ENCODE results near the gene KCNMB4. TPM values are rescaled to one million over a fixed set of nuclear protein-coding genes. Genes with fewer than 3 reads are reported as not detected.
A peak's percentile ranks its signal among the peaks of the same experiment; 100 is the strongest.

KCNMB4 gene, protein sequence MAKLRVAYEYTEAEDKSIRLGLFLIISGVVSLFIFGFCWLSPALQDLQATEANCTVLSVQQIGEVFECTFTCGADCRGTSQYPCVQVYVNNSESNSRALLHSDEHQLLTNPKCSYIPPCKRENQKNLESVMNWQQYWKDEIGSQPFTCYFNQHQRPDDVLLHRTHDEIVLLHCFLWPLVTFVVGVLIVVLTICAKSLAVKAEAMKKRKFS
- total RNA-seq = 1 to 10 TPM in 1 of 2 experiments, under 1 TPM in 1; 0.94 to 2.1 TPM

DNA sequence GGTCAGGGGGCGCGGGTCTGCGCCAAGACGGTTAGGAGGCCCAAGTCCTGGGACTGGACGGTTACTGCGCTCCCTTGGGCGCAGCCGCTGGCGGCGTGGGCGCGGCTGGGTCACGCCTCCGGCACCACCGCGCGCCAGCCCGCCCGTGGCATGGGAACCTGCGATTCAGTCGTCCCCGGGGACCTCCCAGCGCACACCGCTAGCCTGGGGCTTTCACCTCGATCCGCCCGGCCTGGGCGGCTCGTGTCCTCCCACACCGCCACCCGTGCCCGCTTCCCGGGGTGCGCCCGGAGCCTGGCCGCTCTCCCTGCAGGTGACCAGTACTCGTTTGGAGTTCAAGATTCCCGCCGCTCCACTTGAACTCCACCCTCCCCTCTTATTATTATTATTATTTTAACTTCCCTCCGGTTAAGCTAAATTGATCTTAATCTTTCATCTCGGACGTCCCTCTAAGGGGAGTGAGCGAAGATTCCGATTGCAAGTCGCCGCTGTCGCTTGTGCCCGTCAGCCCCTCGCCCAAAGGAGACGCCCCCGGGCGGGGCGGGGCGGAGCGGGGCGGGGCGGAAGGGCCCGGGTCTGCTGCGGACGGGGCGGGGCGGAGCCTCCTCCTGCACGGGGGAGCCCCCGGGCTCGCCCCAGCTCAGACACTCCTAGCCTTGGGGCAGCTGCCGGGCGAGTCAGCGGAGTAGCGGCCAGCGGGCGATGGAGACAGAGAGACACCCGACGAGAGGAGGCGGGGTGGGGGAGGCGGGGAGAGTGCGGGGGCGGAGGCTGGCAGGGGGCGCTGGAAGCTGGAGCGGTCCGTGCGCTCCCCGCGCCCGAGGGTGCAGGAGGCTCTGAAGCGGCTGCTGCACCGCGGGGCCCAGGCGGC, at the start of gene KCNMB4:
Gene KCNMB4, plus strand, starts transcription at position 643 of the 871 bp plus-strand sequence. CDS start 445 bp downstream, outside the sequence.
- ATAC-seq (peak; percentile 91), DNase-seq (peak; percentile 88)
- ChIA-PET CTCF (interaction anchor here (0.5 to 1.7 kb wide), 3 partner anchors 122 to 355 kb away, joined by 3 read pairs; no protein-coding TSS in a partner anchor), POLR2A (no interaction called here)
- intact Hi-C loops (cut with DNase I, micrococcal nuclease) = loop anchor here (1.0 to 5.0 kb wide), 6 partner anchors 123 to 1321 kb away; partner anchors contain the start of genes CNOT2 (in 2 of the 2), CCT2 (in 1 of the 2), CPSF6 (in 1 of the 2) and RAB3IP (in 1 of the 2)
- peak within 1 kb of the TSS; percentile 86 for H3K4me3 Mint-ChIP-seq
- H3K36me3 Mint-ChIP-seq (ENCODE audit: low read depth) = no peaks in the 10 kb centered on the region
- peak within 1 kb of the TSS; percentile 34 for H3K27ac Mint-ChIP-seq
- no peaks in the 10 kb centered on the region for H3K9me3 Mint-ChIP-seq (ENCODE audit: low read depth)
- H3K27me3 Mint-ChIP-seq = peaks cover 6% of the 10 kb centered on the region
- peaks cover 17% of the 10 kb centered on the region for H3K4me1 Mint-ChIP-seq

DNA sequence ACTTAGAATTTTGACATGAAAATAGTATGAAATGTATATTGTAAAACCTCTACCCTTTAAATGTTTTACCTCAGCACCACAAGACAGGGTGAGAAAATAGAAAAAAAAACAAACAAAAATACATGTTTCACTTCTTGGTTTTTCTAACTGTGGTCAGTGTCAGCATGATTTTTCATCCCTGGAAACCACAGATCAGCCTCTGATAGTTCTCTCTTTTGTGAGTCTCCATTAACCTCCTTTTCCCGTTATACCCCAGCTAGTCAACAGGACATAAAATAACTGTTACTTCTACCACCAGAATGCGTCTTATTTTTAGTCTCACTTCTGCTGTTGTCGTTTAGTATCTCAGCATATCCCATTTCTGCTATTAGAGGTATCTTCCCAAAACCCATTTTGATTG, 48.3 kb upstream of the KCNMB4 start:
- CTCF ChIA-PET = interaction anchor here (0.8 kb wide), 1 partner anchor 9 kb away, joined by 3 read pairs; no protein-coding TSS in a partner anchor
- DNase-seq (no peak), ATAC-seq (no peak)
- intact Hi-C loops (cut with DNase I, micrococcal nuclease) = no loop called here
- H3K27me3 Mint-ChIP-seq = no peaks in the 10 kb centered on the region
- H3K36me3 Mint-ChIP-seq (ENCODE audit: low read depth) = peaks cover 28% of the 10 kb centered on the region
- peaks cover 39% of the 10 kb centered on the region for H3K4me1 Mint-ChIP-seq
- H3K27ac Mint-ChIP-seq = no peak overlapping the region
- POLR2A ChIA-PET = no interaction called here
- H3K4me3 Mint-ChIP-seq = no peak overlapping the region
- no peaks in the 10 kb centered on the region for H3K9me3 Mint-ChIP-seq (ENCODE audit: low read depth)

DNA sequence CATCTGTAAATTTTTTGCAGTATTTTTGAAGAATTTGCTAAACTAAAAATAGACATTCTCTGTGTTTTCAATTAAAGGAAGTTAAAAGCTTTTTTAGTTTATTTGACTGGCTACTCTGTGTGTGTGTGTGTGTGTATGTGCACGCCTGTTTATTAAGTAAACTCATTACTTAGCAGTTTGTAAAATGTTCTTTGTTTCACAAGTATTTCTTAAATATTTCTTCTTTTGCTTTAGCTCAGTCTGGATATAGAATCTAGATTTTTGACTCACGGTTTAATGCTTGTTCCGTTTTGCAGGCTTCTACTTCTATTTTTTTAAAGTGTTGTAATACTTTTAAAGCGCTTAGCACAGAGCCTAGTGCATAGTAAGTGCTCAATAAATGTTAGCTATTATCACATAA, 46.5 kb upstream of the KCNMB4 start:
- DNase-seq (no peak), ATAC-seq (no peak)
- CTCF ChIA-PET = interaction anchor here (1.6 kb wide), 1 partner anchor 12 kb away, joined by 3 read pairs; no protein-coding TSS in a partner anchor
- intact Hi-C loops (cut with DNase I, micrococcal nuclease) = no loop called here
- Mint-ChIP-seq H3K4me1 (peaks cover 32% of the 10 kb centered on the region), H3K36me3 (ENCODE audit: low read depth) (peaks cover 26% of the 10 kb centered on the region), H3K27me3 (no peaks in the 10 kb centered on the region), H3K27ac (no peak overlapping the region), H3K4me3 (no peak overlapping the region), H3K9me3 (ENCODE audit: low read depth) (no peaks in the 10 kb centered on the region)
- POLR2A ChIA-PET = no interaction called here

DNA sequence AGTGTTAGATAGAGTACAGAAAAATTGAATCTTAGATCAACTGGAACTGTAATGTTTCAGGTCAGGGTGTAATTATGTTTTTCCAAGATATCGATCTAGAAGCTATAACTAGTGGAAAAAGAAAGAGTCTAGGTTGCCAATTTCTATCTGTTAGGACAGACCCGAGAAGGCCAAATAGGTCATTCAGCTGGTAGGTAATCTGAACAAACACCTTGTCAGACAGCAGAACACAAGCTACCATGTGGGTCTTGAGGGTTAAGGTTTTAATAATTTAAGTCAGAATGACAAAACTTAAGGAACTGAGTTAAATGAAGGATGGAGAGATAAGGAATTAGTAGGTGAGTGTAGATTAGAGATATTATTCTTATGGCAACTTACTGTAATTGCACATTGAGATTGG, 44.9 kb upstream of the KCNMB4 start:
- no peak for DNase-seq
- ChIA-PET POLR2A (interaction anchor here (0.5 kb wide), 1 partner anchor 372 kb away, joined by 4 read pairs; no protein-coding TSS in a partner anchor), CTCF (interaction anchor here (0.8 to 1.7 kb wide), 3 partner anchors 9 to 17 kb away, joined by 3 to 5 read pairs (median 3); no protein-coding TSS in a partner anchor)
- no peaks in the 10 kb centered on the region for H3K27me3 Mint-ChIP-seq
- no peak for ATAC-seq
- H3K9me3 Mint-ChIP-seq (ENCODE audit: low read depth) = no peaks in the 10 kb centered on the region
- peaks cover 28% of the 10 kb centered on the region for H3K36me3 Mint-ChIP-seq (ENCODE audit: low read depth)
- H3K4me1 Mint-ChIP-seq = peaks cover 24% of the 10 kb centered on the region
- H3K4me3 Mint-ChIP-seq = no peak overlapping the region
- intact Hi-C loops (cut with DNase I, micrococcal nuclease) = no loop called here
- no peak overlapping the region for H3K27ac Mint-ChIP-seq

DNA sequence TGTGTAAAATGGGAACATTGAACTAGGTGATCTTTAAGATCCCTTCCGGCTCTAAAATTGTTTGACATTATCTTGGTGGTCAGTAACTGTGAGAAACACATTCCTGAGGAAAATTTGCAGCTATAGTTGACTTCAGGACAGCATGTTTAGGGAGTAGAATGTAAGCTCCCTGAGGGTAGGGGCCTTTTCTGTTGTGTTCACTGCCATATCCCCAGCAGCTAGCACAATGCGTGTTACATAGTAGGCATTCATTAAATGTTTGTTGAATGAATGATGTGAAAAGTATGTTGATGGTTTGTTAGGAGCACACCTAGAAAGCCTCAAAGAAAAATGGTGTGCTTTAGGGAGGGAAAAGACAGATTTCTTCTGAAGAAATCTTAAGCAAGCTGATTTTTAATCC, 38.5 kb upstream of the KCNMB4 start:
- H3K4me1 Mint-ChIP-seq = peaks cover 28% of the 10 kb centered on the region
- H3K4me3 Mint-ChIP-seq = no peak overlapping the region
- no peaks in the 10 kb centered on the region for H3K27me3 Mint-ChIP-seq
- POLR2A ChIA-PET = no interaction called here
- no peak for ATAC-seq
- no peak for DNase-seq
- H3K27ac Mint-ChIP-seq = no peak overlapping the region
- H3K9me3 Mint-ChIP-seq (ENCODE audit: low read depth) = no peaks in the 10 kb centered on the region
- intact Hi-C loops (cut with DNase I, micrococcal nuclease) = no loop called here
- peaks cover 41% of the 10 kb centered on the region for H3K36me3 Mint-ChIP-seq (ENCODE audit: low read depth)
- CTCF ChIA-PET = interaction anchor here (0.5 to 1.4 kb wide), 2 partner anchors 22 to 249 kb away, joined by 4 read pairs; no protein-coding TSS in a partner anchor

DNA sequence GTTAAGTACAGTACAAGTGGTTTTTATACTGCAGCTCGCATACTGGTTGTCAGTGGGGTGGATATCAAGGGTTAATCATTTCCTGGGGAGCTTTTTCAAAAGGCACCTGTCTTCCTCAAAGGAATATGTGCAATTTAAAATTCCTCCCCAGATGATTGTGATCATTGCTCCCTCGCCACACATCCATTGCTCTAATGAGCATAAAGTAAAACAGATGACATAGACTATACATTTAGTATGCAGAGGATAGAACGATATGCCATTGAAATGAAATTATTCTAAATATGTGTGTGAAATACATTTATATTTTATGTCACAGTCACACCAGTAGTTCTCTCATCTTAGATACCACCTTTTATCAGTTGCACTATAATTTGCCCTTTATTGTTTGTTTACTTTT, 36.4 kb upstream of the KCNMB4 start:
- DNase-seq = no peak
- H3K4me1 Mint-ChIP-seq = peaks cover 30% of the 10 kb centered on the region
- no peak overlapping the region for H3K27ac Mint-ChIP-seq
- H3K27me3 Mint-ChIP-seq = no peaks in the 10 kb centered on the region
- intact Hi-C loops (cut with DNase I, micrococcal nuclease) = no loop called here
- CTCF ChIA-PET = interaction anchor here (0.6 to 1.2 kb wide), 2 partner anchors 24 to 34 kb away, joined by 3 read pairs; no protein-coding TSS in a partner anchor
- peaks cover 32% of the 10 kb centered on the region for H3K36me3 Mint-ChIP-seq (ENCODE audit: low read depth)
- POLR2A ChIA-PET = no interaction called here
- ATAC-seq = no peak
- no peak overlapping the region for H3K4me3 Mint-ChIP-seq
- H3K9me3 Mint-ChIP-seq (ENCODE audit: low read depth) = no peaks in the 10 kb centered on the region

DNA sequence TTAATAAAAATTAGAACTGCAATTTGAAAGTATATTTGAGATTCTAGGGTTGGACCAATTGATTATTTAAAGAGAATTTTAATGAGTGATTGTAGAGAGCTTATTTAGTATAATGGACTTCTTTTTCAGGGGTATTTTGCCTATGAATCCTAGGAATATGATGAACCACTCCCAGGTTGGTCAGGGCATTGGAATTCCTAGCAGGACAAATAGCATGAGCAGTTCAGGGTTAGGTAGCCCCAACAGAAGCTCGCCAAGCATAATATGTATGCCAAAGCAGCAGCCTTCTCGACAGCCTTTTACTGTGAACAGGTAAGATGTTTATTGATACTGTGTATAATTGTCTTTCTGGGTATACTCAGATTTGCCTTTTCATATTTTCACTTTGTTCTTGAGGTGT, 35.9 kb upstream of the KCNMB4 start:
- no peaks in the 10 kb centered on the region for H3K27me3 Mint-ChIP-seq
- peaks cover 30% of the 10 kb centered on the region for H3K4me1 Mint-ChIP-seq
- H3K36me3 Mint-ChIP-seq (ENCODE audit: low read depth) = peaks cover 28% of the 10 kb centered on the region
- ChIA-PET CTCF (interaction anchor here (1.2 kb wide), 1 partner anchor 25 kb away, joined by 3 read pairs; no protein-coding TSS in a partner anchor), POLR2A (no interaction called here)
- ATAC-seq (no peak), DNase-seq (no peak)
- H3K27ac Mint-ChIP-seq = no peak overlapping the region
- intact Hi-C loops (cut with DNase I, micrococcal nuclease) = no loop called here
- H3K9me3 Mint-ChIP-seq (ENCODE audit: low read depth) = no peaks in the 10 kb centered on the region
- no peak overlapping the region for H3K4me3 Mint-ChIP-seq

DNA sequence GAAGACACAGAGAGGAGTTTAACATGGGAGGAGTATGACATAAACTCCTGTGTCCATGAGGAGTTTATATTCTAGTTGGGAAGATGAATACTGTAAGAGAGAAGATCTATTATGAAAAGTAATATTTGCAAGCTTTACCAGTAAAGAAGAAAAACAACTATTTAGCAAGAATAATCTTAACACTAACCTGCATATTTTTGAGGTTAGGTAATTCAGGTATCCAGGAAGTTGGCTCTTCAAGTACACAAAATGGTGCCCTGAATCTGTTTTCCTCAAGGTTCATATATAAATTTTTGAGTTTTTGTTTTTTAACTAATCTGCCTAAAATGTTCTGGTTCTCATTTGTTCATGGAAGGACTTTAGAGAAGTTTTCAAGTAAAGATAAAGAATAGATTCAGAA, 33.9 kb upstream of the KCNMB4 start:
- no peak overlapping the region for H3K4me3 Mint-ChIP-seq
- intact Hi-C loops (cut with DNase I, micrococcal nuclease) = no loop called here
- ATAC-seq = no peak
- H3K36me3 Mint-ChIP-seq (ENCODE audit: low read depth) = peaks cover 23% of the 10 kb centered on the region
- POLR2A ChIA-PET = no interaction called here
- no peaks in the 10 kb centered on the region for H3K9me3 Mint-ChIP-seq (ENCODE audit: low read depth)
- peaks cover 23% of the 10 kb centered on the region for H3K4me1 Mint-ChIP-seq
- H3K27me3 Mint-ChIP-seq = no peaks in the 10 kb centered on the region
- CTCF ChIA-PET = interaction anchor here (1.3 kb wide), 1 partner anchor 12 kb away, joined by 3 read pairs; no protein-coding TSS in a partner anchor
- DNase-seq = no peak
- no peak overlapping the region for H3K27ac Mint-ChIP-seq

DNA sequence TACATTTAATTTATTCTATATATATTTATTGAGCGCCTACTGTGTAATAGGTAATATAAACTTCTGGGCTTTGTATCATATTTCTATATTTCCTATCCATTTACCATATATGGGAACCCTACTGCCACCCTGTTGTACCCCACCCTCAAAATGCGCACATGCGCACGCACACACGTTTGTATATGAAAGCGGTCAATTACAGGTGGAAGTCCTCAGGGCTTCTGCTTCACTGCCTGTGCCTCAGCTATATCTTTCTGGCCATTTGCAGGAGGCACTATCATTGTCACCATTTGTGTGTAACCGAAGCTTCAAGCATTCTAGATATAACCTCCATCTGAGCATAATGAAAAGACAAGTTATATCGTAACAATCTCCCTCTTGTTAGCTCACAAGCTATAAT, 31.3 kb upstream of the KCNMB4 start:
- Mint-ChIP-seq H3K9me3 (ENCODE audit: low read depth) (no peaks in the 10 kb centered on the region), H3K36me3 (ENCODE audit: low read depth) (peaks cover 25% of the 10 kb centered on the region), H3K4me3 (no peak overlapping the region), H3K4me1 (peaks cover 18% of the 10 kb centered on the region), H3K27me3 (no peaks in the 10 kb centered on the region), H3K27ac (no peak overlapping the region)
- ChIA-PET POLR2A (no interaction called here), CTCF (interaction anchor here (1.1 to 1.5 kb wide), 2 partner anchors 18 to 23 kb away, joined by 3 read pairs; no protein-coding TSS in a partner anchor)
- ATAC-seq (no peak), DNase-seq (no peak)
- intact Hi-C loops (cut with DNase I, micrococcal nuclease) = no loop called here

DNA sequence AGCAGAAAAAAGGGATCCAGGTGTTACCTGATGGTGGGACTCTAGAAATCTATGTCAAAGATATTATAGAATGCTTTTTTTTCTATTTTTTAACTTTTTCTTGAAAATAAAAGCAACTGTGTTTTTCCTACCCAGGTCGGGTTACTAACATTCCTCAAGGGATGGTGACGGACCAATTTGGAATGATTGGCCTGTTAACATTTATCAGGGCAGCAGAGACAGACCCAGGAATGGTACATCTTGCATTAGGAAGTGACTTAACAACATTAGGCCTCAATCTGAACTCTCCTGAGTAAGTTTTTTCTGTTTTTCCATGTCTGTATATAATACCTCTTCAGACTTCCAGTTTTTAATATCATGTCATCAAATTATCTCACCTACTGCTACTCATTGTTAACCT, 27.6 kb upstream of the KCNMB4 start:
- H3K36me3 Mint-ChIP-seq (ENCODE audit: low read depth) = peaks cover 38% of the 10 kb centered on the region
- ChIA-PET POLR2A (no interaction called here), CTCF (interaction anchor here (1.1 kb wide), 1 partner anchor 18 kb away, joined by 3 read pairs; no protein-coding TSS in a partner anchor)
- ATAC-seq (no peak), DNase-seq (no peak)
- no peak overlapping the region for H3K27ac Mint-ChIP-seq
- no peaks in the 10 kb centered on the region for H3K9me3 Mint-ChIP-seq (ENCODE audit: low read depth)
- intact Hi-C loops (cut with DNase I, micrococcal nuclease) = no loop called here
- no peak overlapping the region for H3K4me3 Mint-ChIP-seq
- no peaks in the 10 kb centered on the region for H3K27me3 Mint-ChIP-seq
- no peaks in the 10 kb centered on the region for H3K4me1 Mint-ChIP-seq

DNA sequence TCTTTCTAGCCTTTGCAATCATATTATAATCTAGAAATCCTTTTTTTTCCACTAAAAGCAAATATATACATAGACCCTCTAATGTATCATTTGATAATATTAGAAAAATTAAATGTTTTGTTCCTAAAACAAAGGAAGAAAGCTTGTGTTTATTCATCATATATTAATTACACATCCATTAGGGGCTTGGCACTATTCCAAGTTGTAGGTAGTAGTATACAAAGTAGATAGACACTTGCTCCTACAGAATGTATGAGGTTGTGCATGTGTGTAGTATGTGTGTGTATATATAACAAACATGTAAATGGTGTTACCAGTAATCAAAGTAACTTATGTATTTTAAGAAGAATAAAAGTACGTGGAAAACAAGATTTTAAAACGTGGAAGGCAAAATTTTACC, 15.0 kb upstream of the KCNMB4 start:
- Mint-ChIP-seq H3K9me3 (ENCODE audit: low read depth) (no peaks in the 10 kb centered on the region), H3K4me3 (no peak overlapping the region), H3K36me3 (ENCODE audit: low read depth) (peaks cover 15% of the 10 kb centered on the region), H3K4me1 (peaks cover 8% of the 10 kb centered on the region), H3K27ac (no peak overlapping the region), H3K27me3 (no peaks in the 10 kb centered on the region)
- ChIA-PET CTCF (no interaction called here), POLR2A (no interaction called here)
- DNase-seq (no peak), ATAC-seq (no peak)
- intact Hi-C loops (cut with DNase I, micrococcal nuclease) = no loop called here

Data from activated CD4-positive, alpha-beta T cell treated with anti-CD3 and anti-CD28 coated beads for 36 hours (primary cell).